ENCODE data around the gene ID1.
"Not testable (repeated sequence)": the region's sequence is repeated elsewhere in the genome, so short reads cannot be mapped to it uniquely, and the experiment has no call there.

ID1 gene

DNA sequence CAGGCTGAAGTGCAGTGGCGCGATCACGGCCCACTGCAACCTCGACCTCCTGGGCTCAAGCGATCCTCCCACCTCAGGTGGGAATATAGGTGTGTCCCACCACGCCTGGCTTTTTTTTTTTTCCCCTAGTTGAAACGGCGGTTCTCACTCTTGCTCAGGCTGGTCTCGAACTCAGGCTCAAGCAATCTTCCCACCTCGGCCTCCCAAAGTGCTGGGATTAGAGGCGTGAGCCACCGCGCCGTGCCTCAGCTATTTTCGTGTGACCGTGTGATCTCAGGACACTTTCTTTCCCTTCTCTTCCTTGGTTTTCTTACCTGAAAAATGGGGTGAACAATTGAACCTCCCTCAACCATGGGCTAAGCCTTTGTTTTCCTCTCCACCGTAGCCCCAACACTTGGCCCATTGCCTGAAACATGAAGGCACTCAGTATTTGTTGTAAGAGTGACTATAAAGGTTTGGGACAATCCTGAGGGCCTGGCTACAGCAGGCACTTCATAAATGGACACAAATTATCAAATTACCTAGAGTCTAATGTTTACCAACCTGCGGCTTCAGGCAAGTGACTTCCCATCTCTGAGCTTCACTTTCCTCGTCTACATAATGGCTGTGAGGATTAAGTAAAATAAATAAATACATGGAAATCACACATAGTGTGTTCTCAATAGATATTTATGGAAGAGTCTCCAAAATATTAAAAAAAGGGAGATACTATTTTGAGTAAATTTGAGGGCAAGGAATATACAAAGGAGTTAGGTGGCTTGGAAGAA is 31.4 kb upstream of the ID1 start:
- DNase-seq: no peak

DNA sequence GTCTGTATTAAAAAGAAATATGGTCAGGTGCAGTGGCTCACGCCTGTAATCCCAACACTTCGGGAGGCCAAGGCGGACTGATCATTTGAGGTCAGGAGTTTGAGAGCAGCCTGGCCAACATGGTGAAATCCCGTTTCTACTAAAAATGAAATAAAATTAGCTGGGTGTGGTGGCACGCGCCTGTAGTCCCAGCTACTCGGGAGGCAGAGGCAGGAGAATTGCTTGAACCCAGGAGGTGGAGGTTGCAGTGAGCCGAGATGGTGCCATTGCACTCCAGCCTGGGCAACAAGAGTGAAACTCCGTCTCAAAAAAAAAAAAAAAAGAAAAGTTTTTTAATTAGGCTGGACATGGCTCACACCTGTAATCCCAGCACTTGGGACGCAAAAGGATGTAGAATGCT is 30.1 kb upstream of the ID1 start:
- not testable (repeated sequence) for DNase-seq

DNA sequence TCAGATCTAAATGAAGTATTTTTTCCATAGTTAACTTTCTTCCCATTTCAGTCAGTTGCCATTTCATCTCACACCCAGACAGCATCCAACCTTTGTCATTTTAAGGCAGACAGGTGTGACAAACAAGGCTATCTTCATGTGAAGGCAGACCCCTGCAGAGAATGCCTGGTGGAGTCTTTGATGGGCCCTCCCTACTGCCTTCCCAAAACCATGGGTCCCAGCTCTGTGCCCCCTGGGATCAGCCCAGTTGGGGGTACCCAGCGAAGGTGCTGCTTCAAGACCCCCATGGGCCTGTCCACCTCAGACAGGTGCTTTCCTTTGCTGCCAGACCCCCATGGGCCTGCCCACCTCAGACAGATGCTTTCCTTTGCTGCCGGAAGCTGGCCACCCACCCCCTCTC is 28.3 kb upstream of the ID1 start:
- no peak for DNase-seq

DNA sequence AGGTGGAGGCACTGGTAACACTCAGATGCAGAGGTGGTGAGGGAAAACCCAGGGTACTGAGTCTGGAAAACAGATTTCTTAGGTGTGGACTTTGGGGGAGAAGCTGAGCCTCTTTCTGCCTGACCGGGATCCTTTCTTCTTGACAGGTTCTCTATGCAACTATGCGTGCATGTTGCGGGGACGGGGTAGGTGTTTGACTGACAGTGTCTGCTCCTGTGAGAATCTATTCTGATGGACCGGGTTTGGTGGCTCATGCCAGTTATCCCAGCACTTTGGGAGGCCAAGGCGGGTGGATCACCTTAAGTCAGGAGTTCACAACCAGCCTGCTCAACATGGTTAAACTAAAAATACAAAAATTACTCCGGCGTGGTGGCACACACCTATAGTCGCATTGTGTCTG is 27.9 kb upstream of the ID1 start:
- no peak for DNase-seq

DNA sequence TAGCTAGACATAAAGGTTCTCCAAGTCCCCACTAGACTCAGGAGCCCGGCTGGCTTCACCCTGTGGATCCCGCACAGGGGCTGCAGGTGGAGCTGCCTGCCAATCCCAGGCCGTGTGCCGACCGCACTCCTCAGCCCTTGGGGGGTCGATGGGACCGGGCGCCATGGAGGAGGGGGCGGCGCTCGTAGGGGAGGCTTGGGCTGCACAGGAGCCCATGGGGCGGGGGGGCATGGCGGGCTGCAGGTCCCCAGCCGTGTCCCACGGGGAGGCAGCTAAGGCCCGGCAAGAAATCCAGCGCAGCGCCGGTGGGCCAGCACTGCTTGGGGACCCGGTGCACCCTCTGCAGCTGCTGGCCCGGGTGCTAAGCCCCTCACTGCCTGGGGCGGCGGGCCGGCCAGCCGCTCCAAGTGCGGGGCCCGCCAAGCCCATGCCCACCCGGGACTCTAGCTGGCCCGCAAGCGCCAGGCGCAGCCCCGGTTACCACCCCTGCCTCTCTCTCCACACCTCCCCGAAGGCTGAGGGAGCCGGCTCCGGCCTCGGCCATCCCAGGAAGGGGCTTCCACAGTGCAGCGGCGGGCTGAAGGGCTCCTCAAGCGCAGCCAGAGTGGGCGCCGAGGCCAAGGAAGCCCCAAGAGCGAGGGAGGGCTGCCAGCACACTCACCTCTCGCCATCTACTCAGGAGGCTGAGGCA is 26.5 kb upstream of the ID1 start:
- no peak for DNase-seq

DNA sequence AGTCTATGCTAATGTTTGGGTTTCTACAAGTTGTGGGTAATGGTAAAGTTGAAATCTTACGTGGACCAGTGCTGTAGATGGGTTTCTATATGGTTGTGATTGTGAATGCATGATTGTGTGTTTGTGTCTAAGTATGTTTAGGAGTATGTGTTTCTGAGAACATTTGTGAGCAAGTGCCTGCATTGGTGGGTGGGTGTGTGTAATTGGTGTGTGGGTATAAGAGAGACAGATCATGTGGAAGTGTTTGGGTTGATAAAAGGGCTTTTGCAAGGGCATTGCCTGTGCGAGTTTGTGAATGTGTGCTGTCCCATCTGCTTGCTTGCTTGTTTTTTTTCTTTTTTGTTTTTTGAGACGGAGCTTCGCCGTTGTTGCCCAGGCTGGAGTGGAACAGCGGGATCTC is 25.8 kb upstream of the ID1 start:
- DNase-seq: no peak

DNA sequence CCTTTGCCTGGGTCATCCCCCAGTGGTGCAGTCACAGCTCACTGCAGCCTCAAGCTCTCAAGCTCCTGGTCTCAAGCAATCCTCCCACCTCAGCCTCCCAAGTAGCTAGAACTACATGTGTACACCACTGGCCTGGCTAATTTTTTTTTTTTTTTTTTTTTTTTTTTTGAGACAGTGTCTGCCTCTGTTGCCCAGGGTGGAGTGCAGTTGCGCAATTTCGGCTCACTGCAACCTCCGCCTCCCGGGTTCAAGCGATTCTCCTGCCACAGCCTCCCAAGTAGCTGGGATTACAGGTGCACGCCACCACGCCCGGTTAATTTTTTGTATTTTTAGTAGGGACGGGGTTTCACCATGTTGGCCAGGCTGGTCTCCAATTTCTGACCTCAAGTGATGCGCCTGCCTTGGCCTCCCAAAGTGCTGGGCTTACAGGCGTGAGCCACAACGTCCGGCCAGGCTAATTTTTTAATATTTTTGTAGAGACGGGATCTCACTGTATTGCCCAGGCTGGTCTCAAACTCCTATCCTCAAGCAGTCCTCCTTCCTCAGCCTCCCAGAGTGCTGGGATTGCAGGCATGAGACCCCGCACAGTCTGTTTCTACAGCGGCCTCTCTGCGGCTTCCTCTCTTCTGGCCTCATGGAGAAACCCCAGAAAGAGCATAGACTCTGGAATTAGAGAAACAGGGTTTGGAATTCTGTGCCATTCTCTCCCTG is 25.0 kb upstream of the ID1 start:
- DNase-seq: not testable (repeated sequence)

DNA sequence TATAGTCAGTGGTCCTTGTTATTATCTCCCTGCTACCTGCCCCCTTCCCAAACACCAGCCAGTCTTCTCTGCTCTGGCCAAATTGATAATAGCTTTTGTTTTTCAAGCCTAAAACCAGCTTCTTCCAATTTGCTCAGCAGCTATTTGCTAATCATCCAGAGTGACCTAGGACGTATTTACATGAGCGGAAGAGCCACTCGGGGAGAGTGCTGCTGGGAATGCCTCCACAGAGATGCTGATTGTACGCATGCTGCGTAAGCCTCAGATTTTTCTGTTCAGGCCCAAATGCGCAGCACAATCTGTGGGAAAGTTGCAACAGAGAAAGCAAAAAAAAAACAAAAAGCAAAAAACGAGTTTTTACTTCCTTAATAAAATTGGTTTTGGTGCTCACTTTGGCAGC is 24.4 kb upstream of the ID1 start:
- DNase-seq: no peak

DNA sequence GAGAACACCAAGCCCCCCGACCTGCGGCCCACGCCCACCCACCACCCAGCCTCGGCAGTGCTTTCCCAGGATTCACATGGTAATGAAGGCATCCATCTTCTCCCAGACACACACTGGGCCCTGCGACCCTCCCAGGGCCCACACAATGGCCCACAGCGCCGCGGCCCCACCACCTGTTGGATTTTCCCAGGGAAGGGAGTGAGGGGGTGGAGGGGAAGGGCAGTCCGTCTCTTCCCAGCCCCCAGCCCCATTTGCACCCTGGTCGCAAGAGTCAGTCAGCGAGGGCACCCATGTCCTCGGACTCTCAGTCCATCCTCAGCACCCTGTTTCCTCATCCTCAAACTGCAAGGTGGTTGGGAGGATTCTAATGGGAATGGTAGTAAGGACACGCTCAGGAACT is 23.7 kb upstream of the ID1 start:
- no peak for DNase-seq

DNA sequence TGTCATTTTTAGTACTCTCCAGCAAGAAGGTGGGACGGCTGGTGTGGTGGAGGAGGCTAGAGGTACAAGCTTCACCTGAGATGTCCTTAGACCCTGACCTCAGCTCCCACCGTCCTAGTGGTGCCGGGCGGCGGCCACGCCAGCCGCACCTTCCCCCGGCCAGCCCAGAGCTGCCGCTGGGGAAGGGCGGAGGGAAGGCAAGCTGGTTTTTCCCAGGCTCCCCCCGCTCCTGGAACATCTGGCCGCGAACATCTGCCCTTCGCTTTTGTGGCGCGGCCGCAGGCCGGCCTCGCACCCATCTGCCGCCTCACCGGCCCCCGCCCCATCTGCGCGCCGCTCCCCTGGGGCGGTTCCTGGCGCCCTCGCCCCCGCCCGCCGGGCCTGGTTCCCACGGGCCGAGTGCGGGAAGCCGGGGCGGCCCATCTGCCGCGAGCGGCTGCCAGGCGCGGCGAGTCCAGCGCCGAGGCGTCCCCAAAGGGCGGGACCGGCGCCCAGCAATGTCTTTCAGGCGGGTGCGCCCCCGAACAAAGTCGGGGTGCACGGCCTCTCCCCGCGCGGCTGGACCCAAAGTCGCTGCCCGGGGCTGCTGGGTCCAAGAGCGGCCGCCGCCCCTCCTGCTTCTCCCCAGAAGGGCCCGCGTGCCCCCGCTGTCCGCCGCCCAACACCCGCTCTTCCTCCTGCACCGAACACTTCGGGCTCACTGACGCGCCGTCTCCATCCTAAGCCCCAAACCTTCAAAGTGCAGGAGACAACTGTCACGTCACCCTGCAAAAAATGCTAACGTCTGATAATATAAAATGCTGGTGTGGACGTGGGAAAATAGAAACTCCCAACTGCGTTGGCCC is 17.3 kb upstream of the ID1 start:
- DNase-seq: no peak

DNA sequence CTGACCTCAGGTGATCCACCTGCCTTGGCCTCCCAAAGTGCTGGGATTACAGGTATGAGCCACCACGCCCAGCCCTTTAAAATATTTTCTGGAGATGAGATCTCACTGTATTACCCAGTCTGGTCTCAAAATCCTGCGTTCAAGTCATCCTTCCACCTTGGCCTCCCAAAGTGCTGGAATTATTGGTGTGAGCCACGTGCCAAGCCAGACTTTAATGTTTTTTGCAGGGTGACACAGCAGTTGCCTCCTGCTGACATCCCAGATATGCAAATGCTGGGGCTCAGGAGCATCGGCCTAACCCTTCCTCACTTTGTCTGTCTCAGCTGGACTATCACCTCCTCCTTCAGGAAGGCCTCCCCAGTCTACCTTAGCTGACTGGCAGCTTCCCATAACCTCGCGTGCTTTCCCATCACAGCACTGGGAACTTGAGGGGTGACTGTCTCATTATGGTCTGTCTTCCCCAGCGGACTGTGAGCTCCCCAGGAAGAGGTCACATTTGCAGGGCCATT is 14.3 kb upstream of the ID1 start:
- DNase-seq: no peak

DNA sequence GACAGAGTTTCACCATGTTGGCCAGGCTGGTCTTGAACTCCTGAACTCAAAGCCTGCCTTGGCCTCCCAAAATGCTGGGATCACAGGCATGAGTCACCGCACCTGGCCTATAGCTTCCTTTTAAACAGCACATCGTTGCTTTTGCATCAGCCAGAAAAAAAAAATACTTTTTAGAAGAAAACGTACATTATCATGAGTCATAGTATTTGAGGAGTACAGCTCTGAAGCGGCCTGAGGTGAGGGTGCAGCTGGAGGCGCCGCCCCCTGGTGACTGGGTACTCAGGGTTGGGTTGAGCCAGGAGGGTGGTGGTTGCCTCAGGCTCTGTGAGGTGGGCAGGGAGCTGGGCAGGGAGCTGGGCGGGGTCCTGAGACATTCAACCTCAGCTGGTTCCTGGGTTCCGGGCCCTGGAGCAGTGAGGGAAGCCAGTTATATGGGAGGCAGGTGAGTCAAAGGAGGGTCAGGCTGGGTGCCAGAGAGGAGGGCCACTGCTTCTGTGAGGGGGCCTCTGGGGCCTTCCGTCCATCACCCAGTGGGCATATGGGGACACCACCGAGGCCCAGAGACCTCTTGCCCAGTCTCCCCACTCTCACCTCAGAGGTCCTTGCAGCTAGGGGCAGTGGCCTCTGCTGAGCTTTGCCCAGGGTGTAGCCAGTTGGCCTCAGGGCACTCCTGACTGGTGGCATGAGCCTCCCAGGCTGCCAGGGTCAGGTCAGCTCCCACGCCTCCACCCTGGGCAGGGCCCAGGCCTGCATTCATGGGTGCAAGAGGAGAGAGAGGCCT is 11.7 kb upstream of the ID1 start:
- no peak for DNase-seq

DNA sequence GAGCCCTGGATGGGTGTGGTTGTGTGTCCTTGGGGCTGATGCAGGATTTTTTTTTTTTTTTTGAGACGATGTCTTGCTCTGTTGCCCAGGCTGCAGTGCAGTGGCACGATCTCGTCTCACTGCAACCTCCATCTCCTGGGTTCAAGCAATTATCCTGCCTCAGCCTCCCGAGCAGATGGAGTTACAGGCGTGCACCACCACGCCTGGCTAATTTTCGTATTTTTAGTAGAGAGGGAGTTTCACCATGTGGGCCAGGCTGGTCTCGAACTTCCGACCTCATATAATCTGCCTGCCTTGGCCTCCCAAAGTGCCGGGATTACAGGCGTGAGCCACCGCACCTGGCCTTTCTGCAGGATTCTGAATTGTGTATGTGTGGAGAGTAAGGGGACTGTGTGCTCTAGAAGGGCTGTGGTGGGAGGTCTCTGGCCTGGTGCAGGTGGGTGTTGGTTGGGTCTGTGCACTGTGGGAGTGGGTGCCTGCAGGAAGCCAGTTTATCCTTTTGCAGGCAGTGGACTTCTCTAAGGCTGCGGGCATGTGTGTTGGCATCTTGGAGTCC is 11.0 kb upstream of the ID1 start:
- DNase-seq: no peak

DNA sequence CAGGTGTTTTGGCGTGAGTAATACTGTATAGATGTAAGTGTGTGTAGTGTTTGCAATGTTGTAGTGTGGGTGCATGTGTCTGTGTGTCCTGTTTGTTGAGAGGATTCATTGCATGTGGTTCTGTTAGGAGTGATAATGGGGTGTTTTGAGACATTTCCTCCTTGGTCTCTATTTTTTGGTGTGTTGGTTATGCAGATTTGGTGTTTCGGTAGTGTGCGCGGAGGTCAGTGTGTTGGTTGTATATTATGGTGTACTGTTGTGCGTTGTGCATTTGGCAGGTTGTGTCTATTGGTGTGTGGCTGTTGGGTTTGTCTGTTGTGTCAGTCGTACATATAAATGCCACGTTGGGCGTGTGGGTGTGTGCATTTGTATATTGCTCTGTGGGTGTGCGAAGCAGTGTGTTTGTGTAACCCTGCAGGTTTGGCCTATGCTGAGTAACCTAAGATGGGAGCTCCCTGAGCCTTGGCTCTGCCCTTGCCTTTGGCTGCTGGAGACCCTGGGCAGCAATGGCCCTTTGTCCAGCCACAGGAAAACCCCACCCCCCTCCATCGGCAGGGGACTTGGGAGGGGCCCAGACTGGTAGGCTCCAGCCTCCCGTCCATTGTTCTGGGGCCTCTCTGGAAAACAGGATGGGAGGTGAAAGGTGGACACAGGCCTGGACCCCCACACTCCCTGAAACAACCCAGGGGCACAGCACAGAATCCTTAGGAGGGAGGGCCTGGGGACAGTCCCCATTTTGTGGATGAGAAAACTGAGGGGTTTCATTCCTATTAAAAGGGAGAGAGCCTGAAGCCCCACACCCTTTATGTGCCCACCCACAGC is 10.3 kb upstream of the ID1 start:
- DNase-seq: no peak

DNA sequence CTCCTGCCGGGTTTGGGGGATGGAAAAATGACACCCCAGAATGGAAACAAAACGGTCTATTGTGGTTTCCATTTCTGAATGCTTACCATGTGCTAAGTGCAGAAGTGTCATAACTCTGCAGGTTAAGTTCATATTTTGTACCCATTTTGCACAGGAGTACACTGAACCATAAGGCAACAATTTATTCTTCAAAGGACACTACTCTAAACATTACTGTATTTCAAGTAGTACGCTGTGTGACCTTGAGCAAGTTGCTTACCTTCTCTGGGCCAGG is 9.8 kb upstream of the ID1 start:
- no peak for DNase-seq

DNA sequence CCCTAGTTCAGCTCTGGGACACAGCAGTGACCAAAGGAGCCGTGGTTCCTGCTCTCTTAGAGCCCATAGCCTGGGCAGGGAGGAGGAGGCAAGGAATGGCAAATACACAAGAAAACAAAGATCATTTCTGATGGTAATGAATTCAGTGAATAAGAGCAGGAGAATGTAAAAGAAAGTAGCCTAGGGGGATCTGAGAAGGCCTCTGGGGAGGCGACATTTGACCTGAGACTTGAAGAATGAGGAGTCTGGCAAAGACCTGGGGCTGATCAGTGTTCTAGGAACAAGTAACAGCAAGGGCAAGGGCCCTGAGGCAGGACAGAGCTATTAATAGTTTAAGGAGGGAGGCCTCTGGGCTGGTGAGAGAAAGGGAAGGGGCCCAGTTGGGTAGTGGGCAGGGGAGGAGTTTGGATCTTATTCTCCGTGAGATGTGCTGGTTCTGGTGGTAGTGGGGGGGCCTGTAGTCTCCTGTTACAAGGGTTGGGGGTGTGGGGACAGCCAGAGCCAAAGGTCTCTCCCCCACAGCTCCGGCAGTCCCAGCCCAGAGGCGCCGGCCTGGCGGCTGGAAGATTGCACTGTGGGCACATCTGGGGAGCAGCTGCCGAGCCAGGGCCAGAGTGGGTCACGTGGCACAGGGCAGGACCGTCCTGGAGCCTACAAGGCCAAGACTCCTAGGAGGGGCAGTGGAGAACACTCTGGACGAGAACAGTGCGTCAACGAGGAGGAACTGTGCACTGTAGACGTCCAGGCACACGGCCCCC is 9.3 kb upstream of the ID1 start:
- no peak for DNase-seq

DNA sequence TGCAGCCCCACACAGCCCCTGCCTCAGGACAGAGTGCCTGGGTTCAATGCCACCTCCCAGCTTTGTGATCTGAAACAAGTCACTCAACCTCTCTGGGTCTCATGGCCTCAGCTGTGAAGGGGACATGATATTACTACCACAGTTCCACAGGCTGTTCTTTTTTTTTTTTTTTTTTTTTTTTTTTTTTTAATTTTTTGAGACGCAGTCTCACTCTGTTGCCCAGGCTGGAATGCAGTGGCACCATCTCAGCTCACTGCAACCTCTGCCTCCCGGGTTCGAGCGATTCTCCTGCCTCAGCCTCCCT is 8.7 kb upstream of the ID1 start:
- not testable (repeated sequence) for DNase-seq

DNA sequence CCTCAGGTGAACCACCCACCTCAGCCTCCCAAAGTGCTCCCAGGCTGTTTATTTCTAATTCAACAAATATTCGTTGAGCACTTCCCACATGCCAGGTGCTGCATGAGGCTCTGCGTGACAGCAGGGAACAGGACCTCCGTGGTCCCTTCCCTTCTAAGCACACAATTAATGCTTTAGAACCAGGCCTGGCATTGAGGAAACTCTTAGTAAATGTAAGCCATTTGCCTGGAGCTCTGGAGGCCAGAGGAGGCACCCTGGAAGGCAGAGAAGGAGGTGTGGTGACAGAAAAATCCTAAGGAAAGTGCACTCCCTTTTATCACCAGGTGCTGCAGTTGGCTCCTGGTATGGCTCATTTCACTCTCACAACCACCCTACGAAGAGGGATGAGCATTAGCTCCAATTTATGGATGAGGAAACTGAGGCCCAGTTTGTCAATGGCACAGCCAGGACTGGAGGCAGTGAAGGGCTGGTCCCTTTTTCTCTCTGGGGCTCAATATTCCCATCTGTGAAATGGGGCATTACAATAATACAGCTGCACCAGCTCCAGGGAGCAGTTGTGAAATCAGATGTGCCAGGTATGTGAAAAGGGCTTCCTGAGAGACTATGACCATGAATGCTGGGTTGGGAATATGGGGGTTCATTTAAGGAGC is 8.1 kb upstream of the ID1 start:
- no peak for DNase-seq

DNA sequence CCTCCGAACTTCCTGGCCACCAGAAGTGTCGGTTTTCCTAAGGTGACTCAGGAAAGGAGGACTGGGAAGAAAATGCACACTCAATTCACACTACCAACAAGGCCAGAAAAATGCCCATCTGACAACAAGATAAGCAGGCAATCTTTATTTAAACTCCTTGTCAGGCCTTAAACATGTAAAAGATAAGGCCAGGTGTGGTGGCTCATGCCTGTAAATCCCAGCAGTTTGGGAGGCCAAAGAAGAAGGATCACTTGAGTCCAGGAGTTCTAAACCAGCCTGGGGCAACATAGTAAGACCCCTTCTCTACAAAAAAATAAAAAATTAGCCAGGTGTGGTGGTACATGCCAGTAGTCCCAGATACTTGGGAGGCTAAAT is 7.6 kb upstream of the ID1 start:
- no peak for DNase-seq

DNA sequence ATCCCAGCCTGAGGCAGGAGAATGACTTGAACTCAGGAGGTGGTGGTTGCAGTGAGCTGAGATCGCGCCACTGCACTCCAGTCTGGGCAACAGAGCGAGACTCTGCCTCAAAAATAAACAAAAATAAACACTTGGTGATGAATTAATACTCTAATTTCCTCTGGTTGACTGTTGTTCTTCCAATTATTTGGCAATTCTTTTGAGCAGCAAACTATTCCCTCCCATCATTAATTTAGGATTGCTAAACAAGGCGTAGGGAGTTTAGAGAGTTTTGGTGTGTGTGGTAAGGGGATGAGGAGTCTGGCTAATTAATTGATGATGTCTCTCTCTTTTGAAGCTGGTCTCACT is 2.7 kb upstream of the ID1 start:
- no peak for DNase-seq

Data from activated T-cell treated with anti-CD3 and anti-CD28 coated beads for 4 hours (primary cell).